Type B pancreatic cell (in vitro differentiated cells): ENCODE results near the gene HCFC1R1. TPM values are rescaled to one million over a fixed set of nuclear protein-coding genes. Genes with fewer than 3 reads are reported as not detected.

ENCODE experiments used
- DNase-seq: peaks from one replicate; pipeline ENCODE4 v3.0.0; 2021; ENCODE audit warnings: mixed read lengths; ENCODE audit not compliant: unreplicated experiment; ENCODE audit errors: extremely low spot score
- H3K27ac Mint-ChIP-seq: 2 replicates; pipeline ENCODE4 v1.8.0; 2021; ENCODE audit warnings: mild to moderate bottlenecking, mixed read lengths
- H3K27me3 Mint-ChIP-seq: 2 replicates; pipeline ENCODE4 v1.8.0; 2021; ENCODE audit warnings: mixed read lengths
- H3K36me3 Mint-ChIP-seq: 2 replicates; pipeline ENCODE4 v1.8.0; 2021; ENCODE audit warnings: mixed read lengths
- H3K4me1 Mint-ChIP-seq: one replicate; pipeline ENCODE4 v1.8.0; 2021; ENCODE audit warnings: mixed read lengths; ENCODE audit not compliant: unreplicated experiment
- H3K4me3 Mint-ChIP-seq: 2 replicates; pipeline ENCODE4 v1.8.0; 2021; ENCODE audit warnings: mild to moderate bottlenecking, mixed read lengths
- H3K9me3 Mint-ChIP-seq: 2 replicates; pipeline ENCODE4 v1.8.0; 2021; ENCODE audit warnings: mixed read lengths
- total RNA-seq: library from RNA; stranded (reverse); gene quantifications from 2 replicates; pipeline ENCODE4 v1.2.1, GENCODE V29; 2021; ENCODE audit warnings: low replicate concordance
- TF ChIP-seq, protein P1 (sequence below): fragments of 200-600 bp; sonication (generic); conservative IDR thresholded peaks from 2 replicates; pipeline ENCODE4 v1.5.0; 2021; ENCODE audit warnings: antibody characterized with exemption, mild to moderate bottlenecking

HCFC1R1 gene
- total RNA-seq, 1 donor from 2014 or later = 34.8 TPM

GRCh38 chr16:2981899-2982250 lies 41.9 kb downstream of the HCFC1R1 start:
- Mint-ChIP-seq H3K27ac (peak overlapping the region; percentile 73), H3K27me3 (no peaks in the 10 kb centered on the region), H3K9me3 (no peaks in the 10 kb centered on the region), H3K36me3 (no peaks in the 10 kb centered on the region), H3K4me3 (peak overlapping the region; percentile 80), H3K4me1 (peaks cover 12% of the 10 kb centered on the region)
- DNase-seq = no peak
- TF ChIP-seq, protein P1, sequence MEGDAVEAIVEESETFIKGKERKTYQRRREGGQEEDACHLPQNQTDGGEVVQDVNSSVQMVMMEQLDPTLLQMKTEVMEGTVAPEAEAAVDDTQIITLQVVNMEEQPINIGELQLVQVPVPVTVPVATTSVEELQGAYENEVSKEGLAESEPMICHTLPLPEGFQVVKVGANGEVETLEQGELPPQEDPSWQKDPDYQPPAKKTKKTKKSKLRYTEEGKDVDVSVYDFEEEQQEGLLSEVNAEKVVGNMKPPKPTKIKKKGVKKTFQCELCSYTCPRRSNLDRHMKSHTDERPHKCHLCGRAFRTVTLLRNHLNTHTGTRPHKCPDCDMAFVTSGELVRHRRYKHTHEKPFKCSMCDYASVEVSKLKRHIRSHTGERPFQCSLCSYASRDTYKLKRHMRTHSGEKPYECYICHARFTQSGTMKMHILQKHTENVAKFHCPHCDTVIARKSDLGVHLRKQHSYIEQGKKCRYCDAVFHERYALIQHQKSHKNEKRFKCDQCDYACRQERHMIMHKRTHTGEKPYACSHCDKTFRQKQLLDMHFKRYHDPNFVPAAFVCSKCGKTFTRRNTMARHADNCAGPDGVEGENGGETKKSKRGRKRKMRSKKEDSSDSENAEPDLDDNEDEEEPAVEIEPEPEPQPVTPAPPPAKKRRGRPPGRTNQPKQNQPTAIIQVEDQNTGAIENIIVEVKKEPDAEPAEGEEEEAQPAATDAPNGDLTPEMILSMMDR = no peak

DNA sequence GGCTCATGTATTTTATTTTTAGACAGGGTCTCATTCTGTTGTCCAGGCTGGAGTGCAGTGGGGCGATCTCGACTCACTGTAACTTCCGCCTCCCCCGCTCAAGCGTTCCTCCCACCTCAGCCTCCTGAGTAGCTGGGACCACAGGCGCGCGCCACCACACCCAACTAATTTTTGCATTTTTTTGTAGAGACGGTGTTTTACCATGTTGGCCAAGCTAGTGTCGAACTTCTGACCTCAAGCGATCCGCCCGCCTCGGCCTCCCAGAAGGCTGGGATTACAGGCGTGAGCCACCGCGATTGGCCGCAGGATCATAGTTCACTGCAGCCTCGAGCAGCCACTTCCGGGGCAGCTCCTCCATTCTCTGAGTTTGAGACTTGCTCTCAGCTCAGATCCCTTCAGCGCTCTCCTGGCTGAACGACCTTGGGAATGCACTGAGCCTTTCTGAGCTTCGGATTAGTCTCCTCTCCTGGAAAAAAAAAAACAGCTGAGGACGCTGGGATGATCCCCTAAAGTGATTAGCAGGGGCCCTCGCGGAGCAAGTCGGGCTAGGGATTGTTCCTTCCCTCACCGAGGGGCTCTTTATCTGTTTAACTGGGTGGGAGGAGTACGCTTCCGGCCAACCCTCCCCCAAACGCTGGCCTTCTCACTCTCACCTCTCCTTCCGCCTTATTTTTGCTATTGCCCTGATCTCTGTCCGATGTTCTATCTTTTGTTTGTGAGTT lies 42.4 kb downstream of the HCFC1R1 start:
- no peaks in the 10 kb centered on the region for H3K27me3 Mint-ChIP-seq

GRCh38 chr16:2980227-2981176 lies 43.2 kb downstream of the HCFC1R1 start, which contains the start of gene PKMYT1:
TSS of gene PKMYT1 (minus strand) at chr16:2980446. CDS start at chr16:2979657, 789 bp downstream.
- Mint-ChIP-seq H3K36me3 (no peaks in the 10 kb centered on the region), H3K4me3 (peak within 1 kb of the TSS; percentile 87), H3K4me1 (peaks cover 12% of the 10 kb centered on the region), H3K27ac (peak within 1 kb of the TSS; percentile 73), H3K9me3 (no peaks in the 10 kb centered on the region), H3K27me3 (no peaks in the 10 kb centered on the region)
- TF ChIP-seq, protein P1 = no peak
- DNase-seq = peak; percentile 96

More for the DNA sequence above, 42.4 kb downstream of the HCFC1R1 start:
- H3K4me1 Mint-ChIP-seq = peaks cover 12% of the 10 kb centered on the region
- no peaks in the 10 kb centered on the region for H3K36me3 Mint-ChIP-seq
- TF ChIP-seq, protein P1 = no peak
- DNase-seq = no peak
- H3K27ac Mint-ChIP-seq = peak overlapping the region; percentile 73
- peak overlapping the region; percentile 80 for H3K4me3 Mint-ChIP-seq
- H3K9me3 Mint-ChIP-seq = no peaks in the 10 kb centered on the region

DNA sequence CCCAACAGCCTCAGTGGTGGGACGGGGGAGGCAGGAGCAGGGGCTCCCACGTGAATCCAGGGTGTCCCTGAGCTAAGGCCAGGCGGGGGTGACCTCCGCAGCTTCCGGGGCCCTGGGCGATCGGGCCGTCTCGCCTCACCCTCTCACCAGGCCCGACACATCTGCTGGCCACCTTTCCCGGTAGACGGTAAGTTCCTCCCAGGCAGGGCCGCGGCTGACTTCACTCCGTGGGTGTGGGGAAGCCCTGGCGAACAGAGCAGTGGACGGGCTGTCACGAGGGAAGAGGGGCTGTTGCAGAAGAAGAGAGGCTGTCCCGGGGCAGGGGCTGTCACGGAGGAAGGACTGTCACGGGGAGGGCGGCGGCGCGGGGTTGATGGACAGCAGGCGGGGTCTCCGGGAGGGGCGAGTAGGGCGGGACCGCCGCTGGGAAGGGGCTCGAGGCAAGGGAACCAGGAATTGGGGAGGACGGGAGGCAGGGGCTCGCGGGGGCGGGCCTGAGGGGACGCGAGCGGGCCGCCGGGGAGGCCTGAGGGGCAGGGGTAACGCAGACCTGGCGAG lies 44.0 kb downstream of the HCFC1R1 start:
- DNase-seq = no peak
- Mint-ChIP-seq H3K4me3 (peak overlapping the region; percentile 87), H3K27ac (no peak overlapping the region), H3K4me1 (peaks cover 12% of the 10 kb centered on the region), H3K27me3 (no peaks in the 10 kb centered on the region), H3K9me3 (no peaks in the 10 kb centered on the region), H3K36me3 (no peaks in the 10 kb centered on the region)
- TF ChIP-seq, protein P1 = no peak

GRCh38 chr16:2977440-2977839 lies 46.3 kb downstream of the HCFC1R1 start:
- Mint-ChIP-seq H3K27ac (no peak overlapping the region), H3K9me3 (no peaks in the 10 kb centered on the region), H3K4me3 (no peak overlapping the region), H3K36me3 (no peaks in the 10 kb centered on the region), H3K4me1 (peaks cover 12% of the 10 kb centered on the region), H3K27me3 (no peaks in the 10 kb centered on the region)
- TF ChIP-seq, protein P1 = no peak
- no peak for DNase-seq
